CD4-positive, alpha-beta memory T cell (primary cell): Measurements from ENCODE around the gene SND1. TPM values are rescaled to one million over a fixed set of nuclear protein-coding genes. Genes with fewer than 3 reads are reported as not detected.
A peak's percentile ranks its signal among the peaks of the same experiment; 100 is the strongest.

Experiments
- CTCF ChIA-PET: fragments of 350-600 bp; sonication (Branson Sonifier 250); formaldehyde crosslinking; loops from one replicate; lab custom pipeline; 2021; ENCODE audit warnings: inconsistent platforms; ENCODE audit not compliant: partially characterized antibody; lab: Charles Lee
- POLR2A ChIA-PET: fragments of 350-600 bp; sonication (Branson Sonifier 250); formaldehyde crosslinking; loops from one replicate; lab custom pipeline; 2021; ENCODE audit not compliant: partially characterized antibody; lab: Charles Lee
- DNase-seq, 5 donors: peaks; one replicate each; pipeline versions ENCODE4 v3.0.0 to v3.0.0-alpha.2; 2020 to 2022; ENCODE audit warnings: mixed read lengths in 1 of 5
- H3K27ac ChIP-seq: one replicate; pipeline ENCODE4 v1.7.0; 2013; ENCODE audit warnings: low read depth, low read length
- H3K27me3 ChIP-seq: 2 replicates; pipeline ENCODE4 v1.7.0; 2013; ENCODE audit warnings: mild to moderate bottlenecking, low read length, moderate library complexity; ENCODE audit not compliant: insufficient read depth
- H3K36me3 ChIP-seq: 2 replicates; pipeline ENCODE4 v1.7.0; 2013; ENCODE audit warnings: mild to moderate bottlenecking, low read length, moderate library complexity; ENCODE audit not compliant: insufficient read depth
- H3K4me1 ChIP-seq: 2 replicates; pipeline ENCODE4 v1.7.0; 2013; ENCODE audit warnings: mild to moderate bottlenecking, low read length, moderate library complexity; ENCODE audit not compliant: insufficient read depth
- H3K4me3 ChIP-seq, 2 donors: one replicate each; pipeline ENCODE4 v1.7.0; 2013; ENCODE audit warnings: low read length in 2 of 2, mild to moderate bottlenecking in 1 of 2
- H3K9me3 ChIP-seq, 2 donors: one replicate each; pipeline ENCODE4 v1.7.0; 2013; ENCODE audit warnings: low read length in 2 of 2, control low read depth in 1 of 2; ENCODE audit not compliant: control insufficient read depth in 1 of 2
- H3K27ac Mint-ChIP-seq, 7 donors: one replicate each; pipeline ENCODE4 v1.8.0; 2020 to 2021; ENCODE audit warnings: mixed read lengths in 7 of 7, mild to moderate bottlenecking in 6 of 7, inconsistent platforms in 3 of 7, moderate library complexity in 3 of 7
- H3K27me3 Mint-ChIP-seq, 2 donors: one replicate each; pipeline ENCODE4 v1.8.0; 2020 to 2021; ENCODE audit warnings: mixed read lengths in 2 of 2
- H3K36me3 Mint-ChIP-seq, 2 donors: one replicate each; pipeline ENCODE4 v1.8.0; 2020 to 2021; ENCODE audit warnings: mixed read lengths in 2 of 2, inconsistent platforms in 1 of 2, mild to moderate bottlenecking in 1 of 2
- H3K4me1 Mint-ChIP-seq, 4 donors: one replicate each; pipeline ENCODE4 v1.8.0; 2020 to 2021; ENCODE audit warnings: mixed read lengths in 4 of 4, mild to moderate bottlenecking in 1 of 4
- H3K4me3 Mint-ChIP-seq, 8 donors: one replicate each; pipeline ENCODE4 v1.8.0; 2020 to 2021; ENCODE audit warnings: mixed read lengths in 8 of 8, mild to moderate bottlenecking in 7 of 8, moderate library complexity in 6 of 8, inconsistent platforms in 3 of 8
- H3K9me3 Mint-ChIP-seq, 8 donors: one replicate each; pipeline ENCODE4 v1.8.0; 2020 to 2021; ENCODE audit warnings: mixed read lengths in 8 of 8, mild to moderate bottlenecking in 5 of 8, inconsistent platforms in 3 of 8, moderate library complexity in 1 of 8
- intact Hi-C: fragments of 100-400 bp; cut with micrococcal nuclease; formaldehyde crosslinking; loops from one replicate; pipeline ENCODE4 v1.15.1; 2023
- polyA plus RNA-seq, 2 donors: library from polyadenylated mRNA; unstranded; fragments of 300-500 nt; fragmentation: Illumina TruSeq; gene quantifications; one replicate each; pipeline ENCODE4 v1.2.3, GENCODE V29; 2021
- total RNA-seq, 2 experiments: library from RNA; stranded (reverse); gene quantifications; one replicate each; pipeline ENCODE4 v1.2.3, GENCODE V29; 2021

SND1 gene
- total and polyA plus RNA-seq, 4 experiments from 2014 or later, result 119 to 223 (median 171) TPM

DNA sequence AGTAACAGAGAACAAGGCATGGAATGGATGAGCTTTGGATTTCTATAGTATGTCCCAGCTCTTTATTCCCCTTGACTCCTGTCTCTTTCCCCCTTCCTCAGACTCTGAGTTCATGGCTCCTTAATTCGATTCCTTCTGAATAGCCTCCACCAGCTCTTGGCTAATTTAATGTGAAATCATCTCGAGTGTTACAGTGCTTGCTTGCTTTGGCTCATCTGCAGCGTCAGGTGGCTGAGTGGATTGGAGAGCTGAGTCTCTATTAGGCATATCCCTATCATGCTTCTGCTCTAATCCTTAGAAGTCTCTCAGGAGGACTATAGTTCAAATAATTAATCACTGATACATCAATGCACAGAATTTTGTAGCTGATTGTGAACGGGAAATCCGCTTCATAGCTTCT, 244.7 kb downstream of the SND1 start:
- intact Hi-C loops, result no loop called here

GRCh38 chr7:127897704-127898454, 245.9 kb downstream of the SND1 start:
- intact Hi-C loops, result no loop called here
- no peak overlapping the region for H3K27ac ChIP-seq
- ChIA-PET POLR2A (no interaction called here), CTCF (no interaction called here)
- no peak overlapping the region for H3K4me3 ChIP-seq
- peaks cover 13 to 19% of the 10 kb centered on the region in 2 donors for H3K36me3 Mint-ChIP-seq
- no peaks in the 10 kb centered on the region for H3K9me3 ChIP-seq
- H3K27me3 ChIP-seq, result no peaks in the 10 kb centered on the region
- no peak for DNase-seq
- H3K4me1 Mint-ChIP-seq, result peaks cover 10 to 33% (median 23%) of the 10 kb centered on the region in 4 donors
- no peaks in the 10 kb centered on the region for H3K9me3 Mint-ChIP-seq
- H3K36me3 ChIP-seq, result no peaks in the 10 kb centered on the region
- H3K4me3 Mint-ChIP-seq, result no peak overlapping the region
- no peaks in the 10 kb centered on the region for H3K27me3 Mint-ChIP-seq
- H3K4me1 ChIP-seq, result no peaks in the 10 kb centered on the region
- no peak overlapping the region for H3K27ac Mint-ChIP-seq

More for the DNA sequence above, 244.7 kb downstream of the SND1 start:
- no peak overlapping the region for H3K4me3 ChIP-seq
- CTCF ChIA-PET, result interaction anchor here (1.5 kb wide), 1 partner anchor 104 kb away, joined by 3 read pairs; no protein-coding TSS in a partner anchor
- H3K27ac ChIP-seq, result no peak overlapping the region
- H3K27me3 Mint-ChIP-seq, result no peaks in the 10 kb centered on the region
- no peaks in the 10 kb centered on the region for H3K9me3 Mint-ChIP-seq
- peaks cover 9 to 26% (median 19%) of the 10 kb centered on the region in 4 donors for H3K4me1 Mint-ChIP-seq
- POLR2A ChIA-PET, result no interaction called here
- H3K4me3 Mint-ChIP-seq, result no peak overlapping the region
- no peaks in the 10 kb centered on the region for H3K9me3 ChIP-seq
- no peaks in the 10 kb centered on the region for H3K27me3 ChIP-seq
- no peaks in the 10 kb centered on the region for H3K4me1 ChIP-seq
- H3K36me3 ChIP-seq, result peaks cover 6% of the 10 kb centered on the region
- DNase-seq, result no peak
- peaks cover 23 to 24% of the 10 kb centered on the region in 2 donors for H3K36me3 Mint-ChIP-seq
- H3K27ac Mint-ChIP-seq, result no peak overlapping the region

GRCh38 chr7:127899411-127899810, 247.4 kb downstream of the SND1 start:
- intact Hi-C loops, result no loop called here
- H3K27ac Mint-ChIP-seq, result no peak overlapping the region
- CTCF ChIA-PET, result no interaction called here

DNA sequence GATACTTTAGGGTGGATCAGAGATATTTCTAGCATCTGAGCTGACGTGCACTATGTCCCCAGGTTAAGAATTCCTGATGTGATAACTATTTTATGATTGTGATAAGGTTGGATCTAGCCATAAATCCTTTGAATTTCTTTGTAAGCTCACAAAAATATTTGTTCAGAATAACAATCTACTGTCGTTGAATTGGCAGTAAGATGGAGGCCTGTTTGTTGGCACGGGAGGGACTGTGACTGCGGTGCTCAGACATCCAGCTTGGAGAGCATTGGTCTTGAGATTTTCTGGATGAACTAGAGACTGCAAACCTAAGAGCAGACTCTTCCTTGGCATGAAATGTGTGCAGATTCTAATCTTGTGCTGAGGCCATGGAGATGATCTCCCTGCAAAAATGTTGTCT, 248.1 kb downstream of the SND1 start:
- Histone ChIP-seq H3K4me3 (no peak overlapping the region), H3K9me3 (no peaks in the 10 kb centered on the region), H3K4me1 (no peaks in the 10 kb centered on the region), H3K27ac (no peak overlapping the region), H3K36me3 (no peaks in the 10 kb centered on the region), H3K27me3 (no peaks in the 10 kb centered on the region)
- no peak overlapping the region for H3K4me3 Mint-ChIP-seq
- no peaks in the 10 kb centered on the region for H3K27me3 Mint-ChIP-seq
- DNase-seq, result no peak
- peaks cover 3 to 22% of the 10 kb centered on the region in 2 donors for H3K36me3 Mint-ChIP-seq
- intact Hi-C loops, result no loop called here
- ChIA-PET CTCF (no interaction called here), POLR2A (no interaction called here)
- H3K27ac Mint-ChIP-seq, result peak overlapping the region in 1 of 7 donors; percentile 36
- no peaks in the 10 kb centered on the region for H3K9me3 Mint-ChIP-seq
- H3K4me1 Mint-ChIP-seq, result peaks cover 10 to 33% (median 24%) of the 10 kb centered on the region in 4 donors

More at GRCh38 chr7:127899411-127899810, 247.4 kb downstream of the SND1 start:
- no peaks in the 10 kb centered on the region for H3K4me1 ChIP-seq
- peaks cover 10 to 33% (median 23%) of the 10 kb centered on the region in 4 donors for H3K4me1 Mint-ChIP-seq
- H3K36me3 Mint-ChIP-seq, result peaks cover 3 to 15% of the 10 kb centered on the region in 2 donors
- no peaks in the 10 kb centered on the region for H3K9me3 Mint-ChIP-seq
- H3K9me3 ChIP-seq, result no peaks in the 10 kb centered on the region
- H3K27me3 Mint-ChIP-seq, result no peaks in the 10 kb centered on the region
- no peak overlapping the region for H3K4me3 ChIP-seq
- H3K27me3 ChIP-seq, result no peaks in the 10 kb centered on the region
- H3K4me3 Mint-ChIP-seq, result no peak overlapping the region
- no peaks in the 10 kb centered on the region for H3K36me3 ChIP-seq
- POLR2A ChIA-PET, result no interaction called here
- no peak overlapping the region for H3K27ac ChIP-seq
- no peak for DNase-seq

DNA sequence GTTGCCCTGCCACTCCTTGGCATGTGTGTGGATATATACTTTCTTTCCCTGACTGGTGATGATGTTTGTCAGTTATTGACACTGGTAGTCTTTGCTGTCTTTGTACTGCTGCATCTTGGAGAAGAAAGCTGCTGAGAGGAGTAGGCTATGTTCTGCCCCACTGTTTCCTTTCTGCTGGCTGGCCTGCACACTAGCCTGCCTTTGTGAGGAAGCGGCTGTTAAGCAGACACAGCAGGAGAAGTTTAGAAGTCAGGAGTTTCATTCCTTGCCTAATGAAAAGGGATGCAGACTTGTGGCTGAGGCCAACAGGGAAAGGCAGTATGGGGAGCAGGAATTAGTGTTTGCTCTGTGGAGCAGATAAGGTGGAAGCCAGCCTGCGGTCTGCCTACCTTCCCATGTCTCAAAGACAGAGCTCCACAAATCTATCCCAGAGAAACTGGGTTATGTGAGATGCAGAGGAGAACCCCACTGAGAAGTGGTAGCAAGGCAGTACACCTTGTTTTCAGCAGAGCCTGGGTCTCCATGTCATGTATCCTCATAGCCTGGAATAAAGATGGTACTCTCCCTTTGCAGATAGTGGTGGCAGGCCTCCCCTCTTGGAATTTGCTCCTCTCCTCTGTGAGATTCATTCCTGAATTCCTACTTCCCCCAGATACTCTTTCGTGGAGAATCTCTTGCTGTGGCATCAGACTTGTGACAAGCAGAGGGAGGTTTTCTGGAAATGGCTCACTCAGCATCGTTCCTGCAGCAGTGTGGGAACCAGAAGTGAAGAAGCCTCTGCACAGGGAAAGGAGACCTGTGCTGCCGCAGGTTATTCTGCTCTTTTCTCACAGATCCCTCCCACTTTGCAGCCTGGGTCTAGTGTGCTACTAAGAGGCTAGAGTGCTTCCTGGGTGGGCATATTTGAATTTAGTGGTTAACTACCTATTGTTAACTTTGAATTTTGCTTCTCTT, 249.0 kb downstream of the SND1 start:
- Histone ChIP-seq H3K27me3 (no peaks in the 10 kb centered on the region), H3K27ac (no peak overlapping the region), H3K36me3 (no peaks in the 10 kb centered on the region), H3K4me1 (no peaks in the 10 kb centered on the region), H3K9me3 (no peaks in the 10 kb centered on the region), H3K4me3 (no peak overlapping the region)
- POLR2A ChIA-PET, result no interaction called here
- no peak for DNase-seq
- Mint-ChIP-seq H3K4me3 (no peak overlapping the region), H3K36me3 (peaks cover 11 to 30% of the 10 kb centered on the region in 2 donors), H3K27me3 (no peaks in the 10 kb centered on the region), H3K9me3 (no peaks in the 10 kb centered on the region), H3K4me1 (peaks cover 14 to 39% (median 30%) of the 10 kb centered on the region in 4 donors), H3K27ac (no peak overlapping the region)
- intact Hi-C loops, result no loop called here
- CTCF ChIA-PET, result no interaction called here

GRCh38 chr7:127901895-127902703, 250.1 kb downstream of the SND1 start:
- no peak for DNase-seq
- no peaks in the 10 kb centered on the region for H3K9me3 ChIP-seq
- CTCF ChIA-PET, result no interaction called here
- Mint-ChIP-seq H3K9me3 (no peaks in the 10 kb centered on the region), H3K27ac (peak overlapping the region in 1 of 7 donors; percentile 23), H3K36me3 (peaks cover 11 to 37% of the 10 kb centered on the region in 2 donors), H3K4me3 (no peak overlapping the region), H3K4me1 (peaks cover 14 to 39% (median 31%) of the 10 kb centered on the region in 4 donors), H3K27me3 (no peaks in the 10 kb centered on the region)
- H3K27me3 ChIP-seq, result no peaks in the 10 kb centered on the region
- no peak overlapping the region for H3K4me3 ChIP-seq
- H3K27ac ChIP-seq, result no peak overlapping the region
- H3K36me3 ChIP-seq, result no peaks in the 10 kb centered on the region
- no peaks in the 10 kb centered on the region for H3K4me1 ChIP-seq
- POLR2A ChIA-PET, result interaction anchor here (0.6 kb wide), 1 partner anchor 148 kb away, joined by 3 read pairs; no protein-coding TSS in a partner anchor
- intact Hi-C loops, result no loop called here
